Non-pigmented ciliary epithelial cell (primary cell): ENCODE measurements around the gene ALKBH2.

Source experiments
- DNase-seq: peaks from one replicate; pipeline ENCODE4 v3.0.0-alpha.2; 2010; ENCODE audit warnings: low read depth

Gene ALKBH2

GRCh38 chr12:109093022-109093918, at the start of gene ALKBH2:
Gene ALKBH2, minus strand, starts transcription at chr12:109093472. Its CDS starts 686 bp downstream, at chr12:109092786.
- peak; percentile 59 for DNase-seq

- no peak for DNase-seq
Observed at GRCh38 chr12:109140560-109140959, 47.3 kb upstream of the ALKBH2 start.

- DNase-seq, result no peak
Observed at GRCh38 chr12:109139791-109140190, 46.5 kb upstream of the ALKBH2 start.

- DNase-seq, result no peak
Observed at GRCh38 chr12:109139360-109139759, 46.1 kb upstream of the ALKBH2 start.

GRCh38 chr12:109137055-109137454, 43.8 kb upstream of the ALKBH2 start:
- DNase-seq, result no peak

- DNase-seq, result no peak
Observed at GRCh38 chr12:109134186-109134917, 41.1 kb upstream of the ALKBH2 start.

GRCh38 chr12:109131154-109132050, 38.1 kb upstream of the ALKBH2 start:
- no peak for DNase-seq

GRCh38 chr12:109130297-109131153, 37.3 kb upstream of the ALKBH2 start:
- DNase-seq, result no peak

- no peak for DNase-seq
Observed at GRCh38 chr12:109127533-109128242, 34.4 kb upstream of the ALKBH2 start.

- no peak for DNase-seq
Observed at GRCh38 chr12:109126784-109127183, 33.5 kb upstream of the ALKBH2 start.

- no peak for DNase-seq
Observed at GRCh38 chr12:109125791-109126190, 32.5 kb upstream of the ALKBH2 start.

GRCh38 chr12:109124878-109125648, 31.8 kb upstream of the ALKBH2 start:
- DNase-seq, result no peak

GRCh38 chr12:109121346-109121880, 28.1 kb upstream of the ALKBH2 start:
- DNase-seq, result no peak

GRCh38 chr12:109120557-109120956, 27.3 kb upstream of the ALKBH2 start:
- no peak for DNase-seq

GRCh38 chr12:109120095-109120494, 26.8 kb upstream of the ALKBH2 start:
- no peak for DNase-seq

GRCh38 chr12:109116611-109116949, 23.3 kb upstream of the ALKBH2 start:
- DNase-seq, result no peak

- DNase-seq, result no peak
Observed at GRCh38 chr12:109115758-109116610, 22.7 kb upstream of the ALKBH2 start, which contains the start of gene ACACB. Gene ACACB, plus strand, starts transcription at chr12:109116587. Its CDS starts 22,819 bp downstream, at chr12:109139406.

GRCh38 chr12:109115404-109115757, 22.1 kb upstream of the ALKBH2 start:
- no peak for DNase-seq

- DNase-seq, result no peak
Observed at GRCh38 chr12:109114644-109115043, 21.4 kb upstream of the ALKBH2 start.
